ENCODE results near the gene IRGC. TPM values are rescaled to one million over a fixed set of nuclear protein-coding genes. Genes with fewer than 3 reads are reported as not detected.

IRGC gene
- total RNA-seq, 1 experiment from 2014 or later: not detected

GRCh38 chr19:43748205-43748594 lies 32.3 kb downstream of the IRGC start:
- DNase-seq: no peak
- Histone ChIP-seq H3K36me3 (ENCODE audit: insufficient read depth, low read length) (peaks cover 4% of the 10 kb centered on the region), H3K4me1 (ENCODE audit: low read length) (peaks cover 18% of the 10 kb centered on the region), H3K27me3 (ENCODE audit: low read length) (no peaks in the 10 kb centered on the region), H3K9ac (ENCODE audit: low read length) (no peak overlapping the region), H3K9me2 (replicated peaks; ENCODE audit: insufficient read depth, low read length) (no peaks in the 10 kb centered on the region), H4K20me1 (ENCODE audit: insufficient read depth, low read depth, low read length) (no peaks in the 10 kb centered on the region), H3K9me3 (ENCODE audit: low read length) (no peaks in the 10 kb centered on the region), H3K79me2 (ENCODE audit: low read length) (peaks cover 16% of the 10 kb centered on the region), H2AFZ (ENCODE audit: low read length) (no peak overlapping the region), H3K27ac (ENCODE audit: low read length) (no peak overlapping the region), H3K4me3 (ENCODE audit: low read length) (no peak overlapping the region), H3K4me2 (ENCODE audit: low read depth, low read length, poor library complexity, severe bottlenecking) (no peak overlapping the region)

GRCh38 chr19:43748685-43749084 lies 32.8 kb downstream of the IRGC start:
- peaks cover 23% of the 10 kb centered on the region for H3K4me1 ChIP-seq (ENCODE audit: low read length)
- peaks cover 21% of the 10 kb centered on the region for H3K79me2 ChIP-seq (ENCODE audit: low read length)
- no peaks in the 10 kb centered on the region for H3K9me2 ChIP-seq (replicated peaks; ENCODE audit: insufficient read depth, low read length)
- H3K4me2 ChIP-seq (ENCODE audit: low read depth, low read length, poor library complexity, severe bottlenecking): no peak overlapping the region
- no peak for DNase-seq
- H3K27ac ChIP-seq (ENCODE audit: low read length): no peak overlapping the region
- H3K4me3 ChIP-seq (ENCODE audit: low read length): no peak overlapping the region
- H3K9ac ChIP-seq (ENCODE audit: low read length): 0 out of 2 replicates have a peak overlapping the region, but pooled peaks have one; percentile 35
- H4K20me1 ChIP-seq (ENCODE audit: insufficient read depth, low read depth, low read length): no peaks in the 10 kb centered on the region
- H3K9me3 ChIP-seq (ENCODE audit: low read length): no peaks in the 10 kb centered on the region
- H3K36me3 ChIP-seq (ENCODE audit: insufficient read depth, low read length): peaks cover 4% of the 10 kb centered on the region; the same call in 1 of the 2 replicates
- no peaks in the 10 kb centered on the region for H3K27me3 ChIP-seq (ENCODE audit: low read length)
- no peak overlapping the region for H2AFZ ChIP-seq (ENCODE audit: low read length)

- Histone ChIP-seq H3K4me3 (ENCODE audit: low read length) (no peak overlapping the region), H3K36me3 (ENCODE audit: insufficient read depth, low read length) (peaks cover 4% of the 10 kb centered on the region; the same call in 1 of the 2 replicates), H3K4me1 (ENCODE audit: low read length) (peaks cover 27% of the 10 kb centered on the region), H3K79me2 (ENCODE audit: low read length) (peaks cover 26% of the 10 kb centered on the region), H3K4me2 (ENCODE audit: low read depth, low read length, poor library complexity, severe bottlenecking) (no peak overlapping the region), H3K9ac (ENCODE audit: low read length) (peak overlapping the region; percentile 35; the same call in 1 of the 2 replicates), H3K27me3 (ENCODE audit: low read length) (no peaks in the 10 kb centered on the region), H4K20me1 (ENCODE audit: insufficient read depth, low read depth, low read length) (no peaks in the 10 kb centered on the region), H2AFZ (ENCODE audit: low read length) (no peak overlapping the region), H3K9me3 (ENCODE audit: low read length) (no peaks in the 10 kb centered on the region), H3K9me2 (replicated peaks; ENCODE audit: insufficient read depth, low read length) (no peaks in the 10 kb centered on the region), H3K27ac (ENCODE audit: low read length) (no peak overlapping the region)
- no peak for DNase-seq
These were observed 33.3 kb downstream of the IRGC start for GRCh38 chr19:43749152-43749551.

- no peaks in the 10 kb centered on the region for H3K9me2 ChIP-seq (replicated peaks; ENCODE audit: insufficient read depth, low read length)
- peaks cover 27% of the 10 kb centered on the region for H3K4me1 ChIP-seq (ENCODE audit: low read length)
- H3K27ac ChIP-seq (ENCODE audit: low read length): no peak overlapping the region
- H2AFZ ChIP-seq (ENCODE audit: low read length): no peak overlapping the region
- no peaks in the 10 kb centered on the region for H3K9me3 ChIP-seq (ENCODE audit: low read length)
- peak overlapping the region; percentile 35; the same call in 1 of the 2 replicates for H3K9ac ChIP-seq (ENCODE audit: low read length)
- H4K20me1 ChIP-seq (ENCODE audit: insufficient read depth, low read depth, low read length): no peaks in the 10 kb centered on the region
- peaks cover 26% of the 10 kb centered on the region for H3K79me2 ChIP-seq (ENCODE audit: low read length)
- H3K4me3 ChIP-seq (ENCODE audit: low read length): no peak overlapping the region
- no peak overlapping the region for H3K4me2 ChIP-seq (ENCODE audit: low read depth, low read length, poor library complexity, severe bottlenecking)
- H3K36me3 ChIP-seq (ENCODE audit: insufficient read depth, low read length): peaks cover 3% of the 10 kb centered on the region; the same call in 1 of the 2 replicates
- H3K27me3 ChIP-seq (ENCODE audit: low read length): no peaks in the 10 kb centered on the region
- no peak for DNase-seq
These were observed 34.0 kb downstream of the IRGC start for GRCh38 chr19:43749898-43750297.

- no peaks in the 10 kb centered on the region for H4K20me1 ChIP-seq (ENCODE audit: insufficient read depth, low read depth, low read length)
- no peak overlapping the region for H3K4me3 ChIP-seq (ENCODE audit: low read length)
- no peaks in the 10 kb centered on the region for H3K9me3 ChIP-seq (ENCODE audit: low read length)
- no peak overlapping the region for H3K4me2 ChIP-seq (ENCODE audit: low read depth, low read length, poor library complexity, severe bottlenecking)
- H3K79me2 ChIP-seq (ENCODE audit: low read length): peaks cover 33% of the 10 kb centered on the region
- no peak overlapping the region for H2AFZ ChIP-seq (ENCODE audit: low read length)
- H3K9ac ChIP-seq (ENCODE audit: low read length): no peak overlapping the region
- peaks cover 6% of the 10 kb centered on the region for H3K36me3 ChIP-seq (ENCODE audit: insufficient read depth, low read length)
- no peak overlapping the region for H3K27ac ChIP-seq (ENCODE audit: low read length)
- no peak for DNase-seq
- peaks cover 40% of the 10 kb centered on the region for H3K4me1 ChIP-seq (ENCODE audit: low read length)
- no peaks in the 10 kb centered on the region for H3K9me2 ChIP-seq (replicated peaks; ENCODE audit: insufficient read depth, low read length)
- H3K27me3 ChIP-seq (ENCODE audit: low read length): no peaks in the 10 kb centered on the region
These were observed 35.8 kb downstream of the IRGC start for GRCh38 chr19:43751466-43752220.

DNA sequence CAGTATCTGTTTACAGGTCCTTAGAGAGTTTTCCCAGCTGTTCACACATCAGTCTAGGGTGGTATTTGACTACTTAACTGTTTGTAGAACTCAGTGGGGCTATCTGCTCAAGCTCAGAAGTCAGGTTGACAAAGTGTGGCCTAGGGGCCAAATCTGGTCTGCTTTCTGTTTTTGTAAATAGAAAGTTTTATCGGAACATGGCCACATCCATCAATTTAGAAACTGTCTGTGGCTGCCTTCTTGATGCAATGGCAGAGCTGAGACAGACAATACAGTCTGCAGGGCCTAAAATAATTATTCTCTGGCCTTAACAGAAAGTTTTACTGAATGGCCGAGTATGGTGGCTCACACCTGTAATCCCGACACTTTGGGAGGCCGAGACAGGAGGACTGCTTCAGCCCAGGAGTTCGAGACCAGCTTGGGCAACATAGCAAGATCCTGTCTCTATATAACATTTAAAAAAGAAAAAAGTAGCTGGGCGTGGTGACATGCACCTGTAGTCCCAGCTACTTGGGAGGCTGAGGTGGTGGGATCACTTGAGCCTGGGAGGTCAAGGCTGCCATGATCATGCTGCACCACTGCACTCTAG lies 36.5 kb downstream of the IRGC start:
- H3K36me3 ChIP-seq (ENCODE audit: insufficient read depth, low read length): peaks cover 6% of the 10 kb centered on the region

DNA sequence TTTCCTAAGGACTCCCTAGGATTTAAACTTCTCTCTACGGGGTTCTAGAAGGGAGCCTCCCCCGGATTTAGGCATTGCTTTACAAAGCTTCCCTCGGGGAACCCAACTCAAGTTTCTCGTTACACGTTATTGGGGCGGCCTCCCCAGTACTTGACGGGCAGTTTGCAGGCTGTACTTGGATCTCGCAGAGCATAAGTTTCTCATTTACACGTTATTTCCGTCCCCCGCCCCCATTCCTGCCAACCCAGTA lies 38.3 kb downstream of the IRGC start:
- Histone ChIP-seq H3K27ac (ENCODE audit: low read length) (peak overlapping the region; percentile 88), H4K20me1 (ENCODE audit: insufficient read depth, low read depth, low read length) (no peaks in the 10 kb centered on the region), H3K9me2 (replicated peaks; ENCODE audit: insufficient read depth, low read length) (no peaks in the 10 kb centered on the region), H3K4me2 (ENCODE audit: low read depth, low read length, poor library complexity, severe bottlenecking) (peak overlapping the region; percentile 96), H3K36me3 (ENCODE audit: insufficient read depth, low read length) (peaks cover 6% of the 10 kb centered on the region), H3K4me3 (ENCODE audit: low read length) (peak overlapping the region; percentile 93), H3K9me3 (ENCODE audit: low read length) (no peaks in the 10 kb centered on the region), H3K27me3 (ENCODE audit: low read length) (no peaks in the 10 kb centered on the region), H3K4me1 (ENCODE audit: low read length) (peaks cover 35% of the 10 kb centered on the region), H3K9ac (ENCODE audit: low read length) (peak overlapping the region; percentile 96), H3K79me2 (ENCODE audit: low read length) (peaks cover 33% of the 10 kb centered on the region), H2AFZ (ENCODE audit: low read length) (peak overlapping the region; percentile 17; the same call in 1 of the 2 replicates)
- DNase-seq: no peak

More for the DNA sequence above, 36.5 kb downstream of the IRGC start:
- H3K4me3 ChIP-seq (ENCODE audit: low read length): no peak overlapping the region
- no peak overlapping the region for H3K27ac ChIP-seq (ENCODE audit: low read length)
- H3K4me1 ChIP-seq (ENCODE audit: low read length): peaks cover 40% of the 10 kb centered on the region
- H2AFZ ChIP-seq (ENCODE audit: low read length): no peak overlapping the region
- no peaks in the 10 kb centered on the region for H3K9me3 ChIP-seq (ENCODE audit: low read length)
- no peak overlapping the region for H3K4me2 ChIP-seq (ENCODE audit: low read depth, low read length, poor library complexity, severe bottlenecking)
- no peak for DNase-seq
- H3K9me2 ChIP-seq (replicated peaks; ENCODE audit: insufficient read depth, low read length): no peaks in the 10 kb centered on the region
- no peak overlapping the region for H3K9ac ChIP-seq (ENCODE audit: low read length)
- no peaks in the 10 kb centered on the region for H3K27me3 ChIP-seq (ENCODE audit: low read length)
- H4K20me1 ChIP-seq (ENCODE audit: insufficient read depth, low read depth, low read length): no peaks in the 10 kb centered on the region
- peaks cover 33% of the 10 kb centered on the region for H3K79me2 ChIP-seq (ENCODE audit: low read length)

DNA sequence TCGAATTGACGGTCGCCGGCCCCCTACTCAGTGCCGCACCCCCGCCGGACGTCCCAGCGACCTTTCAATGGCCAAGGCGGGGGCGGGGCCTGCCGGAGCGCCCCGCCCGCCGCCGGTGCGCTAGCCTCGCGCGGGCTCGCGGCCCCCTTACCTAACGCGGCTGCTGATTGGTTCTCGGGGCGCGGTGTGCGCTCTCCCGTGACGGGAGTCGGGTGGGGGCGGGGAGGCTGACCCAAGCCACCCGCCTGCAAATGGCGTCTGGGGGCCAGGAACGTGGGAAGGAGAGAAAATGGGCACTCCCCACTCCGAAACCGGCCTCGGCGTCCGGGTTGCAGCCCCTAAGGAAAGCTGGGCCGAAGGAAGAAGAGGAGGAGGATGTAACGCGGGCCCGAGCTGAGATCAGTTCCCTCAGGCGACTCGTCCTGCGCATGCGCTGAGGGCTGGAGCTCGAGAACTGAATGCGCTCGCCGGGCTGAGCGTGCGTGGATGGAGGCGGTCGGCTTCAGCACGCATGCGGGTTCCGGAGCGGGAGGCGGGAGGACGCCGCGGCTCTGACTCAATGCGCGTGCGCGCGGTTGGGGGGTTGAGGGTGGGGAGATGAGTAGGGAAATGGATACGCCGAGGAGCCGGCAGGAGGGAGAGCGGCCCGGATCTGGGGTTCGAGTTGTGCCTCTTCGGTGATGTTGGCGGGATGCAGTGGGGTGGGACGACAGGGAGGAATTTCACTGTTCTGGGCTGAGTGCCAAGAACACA lies 38.8 kb downstream of the IRGC start, which contains the start of gene SMG9:
TSS of gene SMG9 (minus strand) at position 460 of the 753 bp plus-strand sequence. CDS start 4,221 bp downstream, outside the sequence.
- Histone ChIP-seq H3K36me3 (ENCODE audit: insufficient read depth, low read length) (peaks cover 6% of the 10 kb centered on the region), H3K4me3 (ENCODE audit: low read length) (peak within 1 kb of the TSS; percentile 93), H3K9me3 (ENCODE audit: low read length) (no peaks in the 10 kb centered on the region), H3K27ac (ENCODE audit: low read length) (peak within 1 kb of the TSS; percentile 88), H3K27me3 (ENCODE audit: low read length) (no peaks in the 10 kb centered on the region), H4K20me1 (ENCODE audit: insufficient read depth, low read depth, low read length) (no peaks in the 10 kb centered on the region), H3K9me2 (replicated peaks; ENCODE audit: insufficient read depth, low read length) (no peaks in the 10 kb centered on the region), H3K9ac (ENCODE audit: low read length) (peak within 1 kb of the TSS; percentile 96), H3K4me2 (ENCODE audit: low read depth, low read length, poor library complexity, severe bottlenecking) (peak within 1 kb of the TSS; percentile 96), H2AFZ (ENCODE audit: low read length) (peak within 1 kb of the TSS; percentile 47; the same call in 1 of the 2 replicates), H3K79me2 (ENCODE audit: low read length) (peaks cover 33% of the 10 kb centered on the region), H3K4me1 (ENCODE audit: low read length) (peaks cover 32% of the 10 kb centered on the region)
- DNase-seq: peak; percentile 99
